CD14-positive monocyte (primary cell): ENCODE data around the gene FAM50A. TPM values are rescaled to one million over a fixed set of nuclear protein-coding genes. Genes with fewer than 3 reads are reported as not detected.

Source experiments
- DNase-seq, 3 donors: peaks; one replicate each; pipeline ENCODE4 v3.0.0-alpha.2; 2011 to 2022
- H2AFZ ChIP-seq: 2 replicates; pipeline ENCODE4 v1.6.0; 2012; ENCODE audit warnings: mild to moderate bottlenecking, low read depth, low read length, inconsistent platforms; ENCODE audit not compliant: insufficient read depth, poor library complexity, severe bottlenecking
- H3K27ac ChIP-seq, 2 donors: 1 replicate in 1 of 2; 2 replicates in 1 of 2; pipeline ENCODE4 v1.5.1; 2012 to 2013; ENCODE audit warnings: low read length in 2 of 2, control low read depth in 1 of 2, inconsistent platforms in 1 of 2, low read depth in 1 of 2, mild to moderate bottlenecking in 1 of 2
- H3K27me3 ChIP-seq, 2 donors: one replicate each; pipeline versions ENCODE4 v1.6.0 to v1.6.1; 2011 to 2013; ENCODE audit warnings: low read length in 2 of 2; ENCODE audit not compliant: control insufficient read depth in 2 of 2, insufficient read depth in 2 of 2
- H3K36me3 ChIP-seq, 2 donors: replicated peaks in 1 of 2; 1 replicate in 1 of 2; 2 replicates in 1 of 2; pipeline versions ENCODE4 v1.5.1 to v1.6.1; 2012 to 2013; ENCODE audit warnings: low read length in 2 of 2, control low read depth in 1 of 2, inconsistent platforms in 1 of 2, mild to moderate bottlenecking in 1 of 2; ENCODE audit not compliant: insufficient read depth in 2 of 2, control insufficient read depth in 1 of 2
- H3K4me1 ChIP-seq, 2 donors: 1 replicate in 1 of 2; 2 replicates in 1 of 2; pipeline versions ENCODE4 v1.5.1 to v1.6.1; 2012 to 2013; ENCODE audit warnings: low read length in 2 of 2, control low read depth in 1 of 2, inconsistent platforms in 1 of 2, mild to moderate bottlenecking in 1 of 2, moderate library complexity in 1 of 2; ENCODE audit not compliant: insufficient read depth in 2 of 2, control insufficient read depth in 1 of 2
- H3K4me2 ChIP-seq: replicated peaks from 2 replicates; pipeline ENCODE3; 2012; ENCODE audit warnings: low read length, moderate library complexity, mild to moderate bottlenecking; ENCODE audit not compliant: poor library complexity, severe bottlenecking; ENCODE audit errors: extremely low read depth
- H3K4me3 ChIP-seq, 3 experiments: fragments of 200-600 bp in 1 of 3; sonication (generic) in 1 of 3; replicated peaks in 1 of 3; 1 replicate in 2 of 3; 2 replicates in 1 of 3; pipeline ENCODE4 v1.5.1; 2011 to 2013; ENCODE audit warnings: low read length in 3 of 3, mild to moderate bottlenecking in 3 of 3, control low read depth in 2 of 3, low read depth in 2 of 3, inconsistent platforms in 1 of 3, moderate library complexity in 1 of 3
- H3K79me2 ChIP-seq: 2 replicates; pipeline ENCODE4 v1.6.0; 2012; ENCODE audit warnings: mild to moderate bottlenecking, control low read depth, inconsistent platforms, low read length, moderate library complexity; ENCODE audit not compliant: insufficient read depth
- H3K9ac ChIP-seq: 2 replicates; pipeline ENCODE4 v1.6.0; 2017; ENCODE audit warnings: low read length, mild to moderate bottlenecking; ENCODE audit not compliant: insufficient read depth, poor library complexity, severe bottlenecking
- H3K9me3 ChIP-seq, 2 donors: replicated peaks in 1 of 2; 1 replicate in 1 of 2; 2 replicates in 1 of 2; pipeline versions ENCODE4 v1.5.1 to v1.6.1; 2012 to 2013; ENCODE audit warnings: low read length in 2 of 2, control low read depth in 1 of 2; ENCODE audit not compliant: control insufficient read depth in 1 of 2, insufficient read depth in 1 of 2
- H4K20me1 ChIP-seq: 2 replicates; pipeline ENCODE4 v1.6.0; 2012; ENCODE audit warnings: mild to moderate bottlenecking, low read length, control low read depth, moderate library complexity; ENCODE audit not compliant: insufficient read depth
- H3K27ac Mint-ChIP-seq, 7 donors: one replicate each; pipeline ENCODE4 v1.8.0; 2020; ENCODE audit warnings: mild to moderate bottlenecking in 7 of 7, mixed read lengths in 7 of 7, moderate library complexity in 6 of 7, inconsistent platforms in 2 of 7
- H3K27me3 Mint-ChIP-seq, 3 donors: one replicate each; pipeline ENCODE4 v1.8.0; 2021 to 2022; ENCODE audit warnings: low read depth in 3 of 3, mild to moderate bottlenecking in 3 of 3, mixed read lengths in 3 of 3, moderate library complexity in 3 of 3, inconsistent platforms in 1 of 3
- H3K36me3 Mint-ChIP-seq, 2 donors: one replicate each; pipeline ENCODE4 v1.8.0; 2020; ENCODE audit warnings: mixed read lengths in 2 of 2, inconsistent platforms in 1 of 2, mild to moderate bottlenecking in 1 of 2
- H3K4me1 Mint-ChIP-seq: one replicate; pipeline ENCODE4 v1.8.0; 2020; ENCODE audit warnings: mild to moderate bottlenecking, mixed read lengths
- H3K4me3 Mint-ChIP-seq, 2 donors: one replicate each; pipeline ENCODE4 v1.8.0; 2020; ENCODE audit warnings: mild to moderate bottlenecking in 2 of 2, mixed read lengths in 2 of 2, moderate library complexity in 1 of 2
- H3K9me3 Mint-ChIP-seq, 7 donors: one replicate each; pipeline ENCODE4 v1.8.0; 2020 to 2022; ENCODE audit warnings: mixed read lengths in 7 of 7, mild to moderate bottlenecking in 6 of 7, moderate library complexity in 6 of 7, inconsistent platforms in 2 of 7
- CTCF ChIP-seq: fragments of 200-600 bp; IDR thresholded peaks from one replicate; pipeline ENCODE4 v1.8.0; 2022; ENCODE audit warnings: antibody characterized with exemption, mild to moderate bottlenecking
- WGBS: methylation state at CpG from one replicate; pipeline ENCODE4 v1.1.5; 2013; ENCODE audit warnings: missing lambda C conversion rate; ENCODE audit not compliant: insufficient coverage; 5-methylcytosine and 5-hydroxymethylcytosine counted together
- intact Hi-C, 2 donors: fragments of 100-400 bp; cut with micrococcal nuclease; formaldehyde crosslinking; loops; one replicate each; pipeline versions ENCODE4 v1.15.0 to v1.15.1; 2023
- polyA plus RNA-seq, 3 donors: library from polyadenylated mRNA; depleted of rRNA in 1 of 3; unstranded in 2 of 3; stranded (reverse) in 1 of 3; fragments of 300-500 nt in 2 of 3; fragments of >200 nt in 1 of 3; fragmentation: Illumina TruSeq in 2 of 3; gene quantifications; 1 replicate in 2 of 3; 2 replicates in 1 of 3; pipeline ENCODE4 v1.2.3, GENCODE V29; 2012 to 2021

The FAM50A gene
- polyA plus RNA-seq, 3 donors = 23.9 to 88.9 (median 46.4) TPM

GRCh38 chrX:154450312-154450711 lies 6.4 kb downstream of the FAM50A start:
- peaks cover 40 to 45% of the 10 kb centered on the region in 2 donors for H3K36me3 ChIP-seq
- no peaks in the 10 kb centered on the region for H3K27me3 ChIP-seq
- no peak for DNase-seq
- no peak overlapping the region for H3K9ac ChIP-seq
- H3K4me1 ChIP-seq = peaks cover under 1 to 3% of the 10 kb centered on the region in 2 donors
- no peak overlapping the region for H3K4me3 Mint-ChIP-seq
- peaks cover 54 to 67% of the 10 kb centered on the region in 2 donors for H3K36me3 Mint-ChIP-seq
- H3K27ac Mint-ChIP-seq = no peak overlapping the region
- H4K20me1 ChIP-seq = peaks cover 2% of the 10 kb centered on the region
- no peak overlapping the region for H3K4me3 ChIP-seq
- H3K4me2 ChIP-seq = no peak overlapping the region
- H3K27ac ChIP-seq = no peak overlapping the region
- no peaks in the 10 kb centered on the region for H3K9me3 ChIP-seq
- intact Hi-C loops = no loop called here
- 100% methylated on average over 4 of the region's 17 CpGs for WGBS
- peaks cover 6% of the 10 kb centered on the region for H3K4me1 Mint-ChIP-seq
- peaks cover 0 to 4% (median 0%) of the 10 kb centered on the region in 7 donors for H3K9me3 Mint-ChIP-seq
- H3K79me2 ChIP-seq = peaks cover 1% of the 10 kb centered on the region
- H3K27me3 Mint-ChIP-seq = peaks cover 0 to 16% (median 0%) of the 10 kb centered on the region in 3 donors
- H2AFZ ChIP-seq = no peak overlapping the region
- TF ChIP-seq CTCF = no peak

GRCh38 chrX:154452823-154453222 lies 8.9 kb downstream of the FAM50A start:
- no peaks in the 10 kb centered on the region for H3K79me2 ChIP-seq
- H3K4me3 ChIP-seq = no peak overlapping the region
- no peak overlapping the region for H2AFZ ChIP-seq
- Mint-ChIP-seq H3K27ac (no peak overlapping the region), H3K27me3 (peaks cover 8 to 23% (median 10%) of the 10 kb centered on the region in 3 donors), H3K9me3 (peaks cover 0 to 10% (median 4%) of the 10 kb centered on the region in 7 donors), H3K4me1 (peaks cover 6% of the 10 kb centered on the region), H3K4me3 (no peak overlapping the region), H3K36me3 (peaks cover 36 to 49% of the 10 kb centered on the region in 2 donors)
- no CpG with 5 or more reads among the region's 9 CpGs for WGBS
- H3K36me3 ChIP-seq = peaks cover 36% of the 10 kb centered on the region in 2 donors
- no peak for TF ChIP-seq CTCF
- H3K4me2 ChIP-seq = no peak overlapping the region
- no peak overlapping the region for H3K9ac ChIP-seq
- DNase-seq = no peak
- intact Hi-C loops = no loop called here
- no peak overlapping the region for H3K27ac ChIP-seq
- H4K20me1 ChIP-seq = no peaks in the 10 kb centered on the region
- H3K27me3 ChIP-seq = peaks cover 0 to 7% of the 10 kb centered on the region in 2 donors
- H3K9me3 ChIP-seq = no peaks in the 10 kb centered on the region
- H3K4me1 ChIP-seq = no peaks in the 10 kb centered on the region
